Measurements from ENCODE around the gene DPEP2NB.
A peak's percentile ranks its signal among the peaks of the same experiment; 100 is the strongest.

The DPEP2NB gene, protein sequence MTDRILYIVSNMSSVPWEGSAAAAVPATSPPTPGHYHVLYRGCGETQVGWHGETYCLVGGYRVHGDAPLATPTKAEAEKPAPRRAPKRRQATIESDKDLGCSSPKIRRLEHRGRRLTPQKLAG

GRCh38 chr16:68015681-68016080 lies at the start of gene DPEP2NB:
Gene DPEP2NB, minus strand, starts transcription at chr16:68015911. Its CDS starts 141 bp downstream, at chr16:68015770.
- Histone ChIP-seq H3K9me3 (no peaks in the 10 kb centered on the region), H3K36me3 (no peaks in the 10 kb centered on the region), H3K4me3 (ENCODE audit: low read depth in 1 of 2, low read length in 1 of 2) (peak within 1 kb of the TSS in 1 of 2 experiments; percentile 51), H3K4me1 (ENCODE audit: control insufficient read depth in 1 of 2, insufficient read depth in 1 of 2, low read depth in 1 of 2, low read length in 1 of 2) (peaks cover 35 to 43% of the 10 kb centered on the region in 2 experiments), H3K27ac (peak within 1 kb of the TSS; percentile 100), H3K27me3 (no peaks in the 10 kb centered on the region)
- TF ChIP-seq, protein P1, sequence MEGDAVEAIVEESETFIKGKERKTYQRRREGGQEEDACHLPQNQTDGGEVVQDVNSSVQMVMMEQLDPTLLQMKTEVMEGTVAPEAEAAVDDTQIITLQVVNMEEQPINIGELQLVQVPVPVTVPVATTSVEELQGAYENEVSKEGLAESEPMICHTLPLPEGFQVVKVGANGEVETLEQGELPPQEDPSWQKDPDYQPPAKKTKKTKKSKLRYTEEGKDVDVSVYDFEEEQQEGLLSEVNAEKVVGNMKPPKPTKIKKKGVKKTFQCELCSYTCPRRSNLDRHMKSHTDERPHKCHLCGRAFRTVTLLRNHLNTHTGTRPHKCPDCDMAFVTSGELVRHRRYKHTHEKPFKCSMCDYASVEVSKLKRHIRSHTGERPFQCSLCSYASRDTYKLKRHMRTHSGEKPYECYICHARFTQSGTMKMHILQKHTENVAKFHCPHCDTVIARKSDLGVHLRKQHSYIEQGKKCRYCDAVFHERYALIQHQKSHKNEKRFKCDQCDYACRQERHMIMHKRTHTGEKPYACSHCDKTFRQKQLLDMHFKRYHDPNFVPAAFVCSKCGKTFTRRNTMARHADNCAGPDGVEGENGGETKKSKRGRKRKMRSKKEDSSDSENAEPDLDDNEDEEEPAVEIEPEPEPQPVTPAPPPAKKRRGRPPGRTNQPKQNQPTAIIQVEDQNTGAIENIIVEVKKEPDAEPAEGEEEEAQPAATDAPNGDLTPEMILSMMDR (IDR thresholded peaks at IDR 0.05): no peak

- TF ChIP-seq, protein P1 (IDR thresholded peaks at IDR 0.05): peak; percentile 90
- Histone ChIP-seq H3K9me3 (no peaks in the 10 kb centered on the region), H3K27ac (peak overlapping the region; percentile 87), H3K4me1 (ENCODE audit: control insufficient read depth in 1 of 2, insufficient read depth in 1 of 2, low read depth in 1 of 2, low read length in 1 of 2) (peaks cover 74 to 81% of the 10 kb centered on the region in 2 experiments), H3K36me3 (peaks cover 16% of the 10 kb centered on the region), H3K27me3 (no peaks in the 10 kb centered on the region), H3K4me3 (ENCODE audit: low read depth in 1 of 2, low read length in 1 of 2) (peak overlapping the region; percentile 25 to 26)
Observed at GRCh38 chr16:68064791-68065365, 49.2 kb upstream of the DPEP2NB start.

GRCh38 chr16:68062910-68063393 lies 47.2 kb upstream of the DPEP2NB start:
- H3K4me1 ChIP-seq (ENCODE audit: control insufficient read depth in 1 of 2, insufficient read depth in 1 of 2, low read depth in 1 of 2, low read length in 1 of 2): peaks cover 72 to 78% of the 10 kb centered on the region in 2 experiments
- peak overlapping the region; percentile 87 for H3K27ac ChIP-seq
- TF ChIP-seq, protein P1 (IDR thresholded peaks at IDR 0.05): no peak
- H3K36me3 ChIP-seq: peaks cover 13% of the 10 kb centered on the region
- H3K27me3 ChIP-seq: no peaks in the 10 kb centered on the region
- no peaks in the 10 kb centered on the region for H3K9me3 ChIP-seq
- H3K4me3 ChIP-seq (ENCODE audit: low read depth in 1 of 2, low read length in 1 of 2): no peak overlapping the region

- H3K9me3 ChIP-seq: no peaks in the 10 kb centered on the region
- peaks cover 69 to 73% of the 10 kb centered on the region in 2 experiments for H3K4me1 ChIP-seq (ENCODE audit: control insufficient read depth in 1 of 2, insufficient read depth in 1 of 2, low read depth in 1 of 2, low read length in 1 of 2)
- H3K27ac ChIP-seq: peak overlapping the region; percentile 87
- H3K27me3 ChIP-seq: no peaks in the 10 kb centered on the region
- H3K36me3 ChIP-seq: peaks cover 8% of the 10 kb centered on the region
- no peak overlapping the region for H3K4me3 ChIP-seq (ENCODE audit: low read depth in 1 of 2, low read length in 1 of 2)
- TF ChIP-seq, protein P1 (IDR thresholded peaks at IDR 0.05): no peak
Observed at GRCh38 chr16:68061396-68061795, 45.7 kb upstream of the DPEP2NB start.

DNA sequence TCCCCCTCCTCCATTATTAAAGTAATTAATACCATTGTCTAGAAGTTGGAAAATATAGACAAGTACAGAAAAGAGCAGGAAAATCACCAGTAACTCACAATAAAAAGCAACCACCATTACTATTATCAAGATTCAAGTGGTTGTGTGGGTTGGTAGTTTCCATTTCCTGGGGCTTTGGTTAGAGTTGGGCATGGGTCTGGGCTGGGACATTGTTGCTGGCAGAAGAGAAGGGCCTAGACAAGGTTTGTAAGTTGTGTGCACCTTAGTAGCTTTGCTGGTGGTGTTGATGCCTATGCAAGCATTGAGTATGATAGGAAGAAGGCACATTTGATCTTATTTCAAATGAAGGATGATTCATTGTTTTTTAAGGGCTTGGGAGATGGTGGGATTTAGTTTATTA lies 44.1 kb upstream of the DPEP2NB start:
- Histone ChIP-seq H3K27me3 (no peaks in the 10 kb centered on the region), H3K4me1 (ENCODE audit: control insufficient read depth in 1 of 2, insufficient read depth in 1 of 2, low read depth in 1 of 2, low read length in 1 of 2) (peaks cover 53 to 57% of the 10 kb centered on the region in 2 experiments), H3K27ac (peak overlapping the region; percentile 87), H3K9me3 (no peaks in the 10 kb centered on the region), H3K4me3 (ENCODE audit: low read depth in 1 of 2, low read length in 1 of 2) (no peak overlapping the region), H3K36me3 (peaks cover 7% of the 10 kb centered on the region)
- TF ChIP-seq, protein P1 (IDR thresholded peaks at IDR 0.05): no peak

All from neutrophil (primary cell).